Measurements from ENCODE around the gene PTPRD. TPM values are rescaled to one million over a fixed set of nuclear protein-coding genes. Genes with fewer than 3 reads are reported as not detected.

Gene PTPRD
- total RNA-seq, 1 experiment from 2014 or later = 1.8 TPM

- no peaks in the 10 kb centered on the region for H3K4me1 Mint-ChIP-seq (ENCODE audit: low read depth, unreplicated experiment)
- no peak overlapping the region for H3K4me3 Mint-ChIP-seq (ENCODE audit: low read depth, unreplicated experiment)
Measured at GRCh38 chr9:8860086-8860485, 1752.7 kb downstream of the PTPRD start.

GRCh38 chr9:8859416-8859815, 1753.4 kb downstream of the PTPRD start:
- no peaks in the 10 kb centered on the region for H3K36me3 Mint-ChIP-seq (ENCODE audit: insufficient read depth, unreplicated experiment)
- H3K9me3 Mint-ChIP-seq (ENCODE audit: low read depth, unreplicated experiment) = no peaks in the 10 kb centered on the region
- no peaks in the 10 kb centered on the region for H3K4me1 Mint-ChIP-seq (ENCODE audit: low read depth, unreplicated experiment)
- intact Hi-C loops (cut with micrococcal nuclease; ENCODE audit: unreplicated experiment) = no loop called here
- H3K27ac Mint-ChIP-seq (ENCODE audit: unreplicated experiment) = no peak overlapping the region
- BruUV-seq (replicated peaks) = no TSS peak
- TF ChIP-seq, protein P1, sequence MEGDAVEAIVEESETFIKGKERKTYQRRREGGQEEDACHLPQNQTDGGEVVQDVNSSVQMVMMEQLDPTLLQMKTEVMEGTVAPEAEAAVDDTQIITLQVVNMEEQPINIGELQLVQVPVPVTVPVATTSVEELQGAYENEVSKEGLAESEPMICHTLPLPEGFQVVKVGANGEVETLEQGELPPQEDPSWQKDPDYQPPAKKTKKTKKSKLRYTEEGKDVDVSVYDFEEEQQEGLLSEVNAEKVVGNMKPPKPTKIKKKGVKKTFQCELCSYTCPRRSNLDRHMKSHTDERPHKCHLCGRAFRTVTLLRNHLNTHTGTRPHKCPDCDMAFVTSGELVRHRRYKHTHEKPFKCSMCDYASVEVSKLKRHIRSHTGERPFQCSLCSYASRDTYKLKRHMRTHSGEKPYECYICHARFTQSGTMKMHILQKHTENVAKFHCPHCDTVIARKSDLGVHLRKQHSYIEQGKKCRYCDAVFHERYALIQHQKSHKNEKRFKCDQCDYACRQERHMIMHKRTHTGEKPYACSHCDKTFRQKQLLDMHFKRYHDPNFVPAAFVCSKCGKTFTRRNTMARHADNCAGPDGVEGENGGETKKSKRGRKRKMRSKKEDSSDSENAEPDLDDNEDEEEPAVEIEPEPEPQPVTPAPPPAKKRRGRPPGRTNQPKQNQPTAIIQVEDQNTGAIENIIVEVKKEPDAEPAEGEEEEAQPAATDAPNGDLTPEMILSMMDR (IDR thresholded peaks at IDR 0.05; ENCODE audit: unreplicated experiment) = no peak
- H3K27me3 Mint-ChIP-seq (ENCODE audit: unreplicated experiment) = peaks cover 37% of the 10 kb centered on the region
- DNase-seq = no peak
- no peak overlapping the region for H3K4me3 Mint-ChIP-seq (ENCODE audit: low read depth, unreplicated experiment)
- CTCF ChIA-PET = no interaction called here

More at GRCh38 chr9:8860086-8860485, 1752.7 kb downstream of the PTPRD start:
- intact Hi-C loops (cut with micrococcal nuclease; ENCODE audit: unreplicated experiment) = no loop called here
- DNase-seq = no peak
- TF ChIP-seq, protein P1 (IDR thresholded peaks at IDR 0.05; ENCODE audit: unreplicated experiment) = no peak
- no peaks in the 10 kb centered on the region for H3K9me3 Mint-ChIP-seq (ENCODE audit: low read depth, unreplicated experiment)
- no peak overlapping the region for H3K27ac Mint-ChIP-seq (ENCODE audit: unreplicated experiment)
- H3K36me3 Mint-ChIP-seq (ENCODE audit: insufficient read depth, unreplicated experiment) = no peaks in the 10 kb centered on the region
- BruUV-seq (replicated peaks) = no TSS peak
- CTCF ChIA-PET = no interaction called here
- peaks cover 37% of the 10 kb centered on the region for H3K27me3 Mint-ChIP-seq (ENCODE audit: unreplicated experiment)

- BruUV-seq (replicated peaks) = no TSS peak
- DNase-seq = no peak
- H3K9me3 Mint-ChIP-seq (ENCODE audit: low read depth, unreplicated experiment) = no peaks in the 10 kb centered on the region
- peak overlapping the region; percentile 67 for H3K4me3 Mint-ChIP-seq (ENCODE audit: low read depth, unreplicated experiment)
- TF ChIP-seq, protein P1 (IDR thresholded peaks at IDR 0.05; ENCODE audit: unreplicated experiment) = no peak
- H3K4me1 Mint-ChIP-seq (ENCODE audit: low read depth, unreplicated experiment) = no peaks in the 10 kb centered on the region
- peaks cover 37% of the 10 kb centered on the region for H3K27me3 Mint-ChIP-seq (ENCODE audit: unreplicated experiment)
- intact Hi-C loops (cut with micrococcal nuclease; ENCODE audit: unreplicated experiment) = no loop called here
- H3K36me3 Mint-ChIP-seq (ENCODE audit: insufficient read depth, unreplicated experiment) = no peaks in the 10 kb centered on the region
- CTCF ChIA-PET = no interaction called here
- no peak overlapping the region for H3K27ac Mint-ChIP-seq (ENCODE audit: unreplicated experiment)
Measured at GRCh38 chr9:8858596-8859161, 1754.1 kb downstream of the PTPRD start.

GRCh38 chr9:8857926-8858595, 1754.7 kb downstream of the PTPRD start:
- CTCF ChIA-PET = no interaction called here
- H3K4me3 Mint-ChIP-seq (ENCODE audit: low read depth, unreplicated experiment) = peak overlapping the region; percentile 67
- H3K27ac Mint-ChIP-seq (ENCODE audit: unreplicated experiment) = no peak overlapping the region

More at GRCh38 chr9:8857926-8858595, 1754.7 kb downstream of the PTPRD start:
- no peaks in the 10 kb centered on the region for H3K9me3 Mint-ChIP-seq (ENCODE audit: low read depth, unreplicated experiment)
- no peaks in the 10 kb centered on the region for H3K4me1 Mint-ChIP-seq (ENCODE audit: low read depth, unreplicated experiment)
- peaks cover 37% of the 10 kb centered on the region for H3K27me3 Mint-ChIP-seq (ENCODE audit: unreplicated experiment)
- TF ChIP-seq, protein P1 (IDR thresholded peaks at IDR 0.05; ENCODE audit: unreplicated experiment) = no peak
- H3K36me3 Mint-ChIP-seq (ENCODE audit: insufficient read depth, unreplicated experiment) = no peaks in the 10 kb centered on the region
- intact Hi-C loops (cut with micrococcal nuclease; ENCODE audit: unreplicated experiment) = no loop called here
- BruUV-seq (replicated peaks) = no TSS peak
- DNase-seq = no peak

Data from Calu3 (cell line).